ENCODE results near the gene CSMD2.

GRCh38 chr1:33849211-33849610, 315.8 kb downstream of the CSMD2 start:
- TF ChIP-seq, protein P1, sequence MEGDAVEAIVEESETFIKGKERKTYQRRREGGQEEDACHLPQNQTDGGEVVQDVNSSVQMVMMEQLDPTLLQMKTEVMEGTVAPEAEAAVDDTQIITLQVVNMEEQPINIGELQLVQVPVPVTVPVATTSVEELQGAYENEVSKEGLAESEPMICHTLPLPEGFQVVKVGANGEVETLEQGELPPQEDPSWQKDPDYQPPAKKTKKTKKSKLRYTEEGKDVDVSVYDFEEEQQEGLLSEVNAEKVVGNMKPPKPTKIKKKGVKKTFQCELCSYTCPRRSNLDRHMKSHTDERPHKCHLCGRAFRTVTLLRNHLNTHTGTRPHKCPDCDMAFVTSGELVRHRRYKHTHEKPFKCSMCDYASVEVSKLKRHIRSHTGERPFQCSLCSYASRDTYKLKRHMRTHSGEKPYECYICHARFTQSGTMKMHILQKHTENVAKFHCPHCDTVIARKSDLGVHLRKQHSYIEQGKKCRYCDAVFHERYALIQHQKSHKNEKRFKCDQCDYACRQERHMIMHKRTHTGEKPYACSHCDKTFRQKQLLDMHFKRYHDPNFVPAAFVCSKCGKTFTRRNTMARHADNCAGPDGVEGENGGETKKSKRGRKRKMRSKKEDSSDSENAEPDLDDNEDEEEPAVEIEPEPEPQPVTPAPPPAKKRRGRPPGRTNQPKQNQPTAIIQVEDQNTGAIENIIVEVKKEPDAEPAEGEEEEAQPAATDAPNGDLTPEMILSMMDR (IDR thresholded peaks at IDR 0.05): no peak
- TF ChIP-seq POLR2A (IDR thresholded peaks at IDR 0.05) (no peak), EP300 (IDR thresholded peaks at IDR 0.05; ENCODE audit: low read depth) (no peak), POLR2AphosphoS5 (IDR thresholded peaks at IDR 0.05) (no peak)

Data from transverse colon (tissue), 4 donors.